ENCODE measurements around the gene MACROD1.

The MACROD1 gene

DNA sequence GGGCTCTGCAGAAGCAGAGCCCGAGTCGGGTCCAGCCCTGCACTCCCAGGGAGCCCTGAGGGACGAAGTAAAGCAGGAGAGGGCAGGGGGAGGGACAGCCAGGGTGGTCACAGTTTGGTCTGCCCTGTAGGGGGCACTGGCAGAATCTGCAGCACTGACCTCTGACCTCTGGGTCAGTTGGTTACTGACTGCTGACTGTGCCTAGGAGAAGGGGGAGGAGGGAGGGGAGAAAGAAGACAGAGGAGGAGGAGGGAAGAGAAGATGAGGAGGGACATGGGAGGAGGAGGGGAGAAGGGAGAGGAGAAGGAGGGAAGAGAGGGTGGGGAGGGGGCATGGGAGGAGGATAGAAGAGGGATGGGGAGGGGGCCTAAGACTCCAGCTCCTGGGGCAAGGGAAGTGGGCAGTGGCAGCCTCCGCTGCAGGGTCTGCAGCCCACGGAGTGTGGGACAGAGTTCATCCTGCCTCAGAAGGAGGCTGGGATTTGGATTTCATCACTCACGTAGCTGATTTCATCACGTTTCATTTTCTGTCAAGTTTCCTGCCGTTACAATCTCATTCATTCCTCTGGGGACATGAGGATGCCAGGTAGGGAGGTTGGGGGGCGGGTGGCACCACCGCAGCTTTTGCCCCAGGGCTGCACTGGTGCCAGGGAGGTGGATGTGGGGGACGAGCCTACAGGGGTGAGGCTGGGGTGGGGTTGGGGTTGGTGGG, 75.0 kb downstream of the MACROD1 start:
- DNase-seq, result no peak

DNA sequence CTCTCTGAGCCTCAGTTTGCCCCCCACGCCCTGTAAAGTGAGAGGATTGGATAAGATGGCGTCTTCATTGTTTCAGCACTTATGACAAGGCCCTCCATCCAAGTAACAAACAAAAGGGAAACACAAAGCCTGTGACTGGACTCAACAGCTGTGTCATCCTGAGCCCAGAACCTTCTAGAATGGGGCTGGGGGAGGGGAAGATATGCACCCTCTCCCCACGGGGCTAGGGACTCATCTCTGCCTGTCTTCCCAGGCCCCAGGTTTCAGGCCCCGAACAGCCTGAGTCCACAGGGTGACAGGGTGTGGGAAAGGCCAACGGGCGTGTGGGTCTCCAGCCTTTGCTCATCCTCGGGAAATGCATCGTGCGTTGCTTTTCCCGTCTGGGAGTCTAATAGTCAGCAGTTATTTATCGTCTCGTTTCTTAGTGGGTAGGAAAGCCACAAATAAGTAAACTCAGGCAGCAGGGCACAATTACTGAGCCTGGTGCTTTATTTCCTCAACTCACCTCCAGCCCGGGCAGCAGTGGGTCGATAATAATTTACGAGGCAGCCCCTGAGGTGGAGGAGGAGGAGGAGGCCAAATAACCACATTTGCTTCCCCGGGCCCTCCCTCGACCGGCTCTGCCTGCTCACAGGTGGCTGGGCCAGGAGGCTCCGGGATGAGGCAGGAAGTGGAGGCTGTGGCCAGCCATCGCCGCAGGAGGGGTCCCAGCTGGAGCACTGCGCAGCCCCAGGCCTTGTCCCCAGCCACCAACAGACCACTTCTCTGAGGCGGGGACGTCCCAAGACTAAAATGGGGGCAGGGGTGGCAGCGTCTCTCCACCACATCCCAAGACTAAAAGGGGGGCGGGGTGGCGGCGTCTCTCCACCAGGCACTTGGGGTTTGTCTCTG, 75.8 kb downstream of the MACROD1 start:
- DNase-seq, result no peak

DNA sequence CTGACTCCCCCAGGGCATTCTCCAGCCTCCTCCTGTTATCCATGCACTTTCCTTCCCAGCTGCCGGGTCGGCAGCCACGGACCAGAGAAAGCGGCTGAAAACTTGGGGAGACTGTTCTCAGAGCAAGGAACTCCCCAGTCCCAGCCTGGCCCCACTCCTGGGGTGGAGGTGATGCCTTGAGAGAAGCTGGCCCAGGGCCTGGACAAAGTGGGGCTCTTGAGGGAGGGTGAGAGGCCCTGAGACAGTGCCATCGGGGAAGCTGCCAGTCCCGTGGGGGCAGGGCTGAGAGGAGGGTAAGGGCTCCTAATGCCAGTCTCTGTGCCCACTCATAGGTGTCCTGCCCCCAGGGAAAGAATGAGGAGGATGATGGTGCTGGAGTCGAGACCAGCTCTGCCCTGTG, 76.4 kb downstream of the MACROD1 start:
- DNase-seq, result no peak

DNA sequence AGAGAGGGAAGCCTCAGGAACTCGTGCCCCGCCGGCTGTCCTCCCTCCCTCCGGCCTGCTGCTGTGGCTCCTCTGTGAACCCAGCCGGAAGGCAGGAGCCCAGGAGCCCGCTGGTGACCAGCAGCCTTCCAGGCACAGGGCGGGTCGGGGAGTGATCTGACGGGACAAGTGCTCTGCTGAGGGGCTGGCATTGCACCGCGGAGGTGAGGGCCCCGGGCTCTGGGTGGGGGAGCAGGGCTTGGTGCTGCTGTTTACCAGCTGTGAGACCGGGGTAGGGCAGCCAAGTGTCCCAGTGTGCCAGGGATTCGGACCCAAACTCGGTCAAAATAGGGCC, 76.9 kb downstream of the MACROD1 start:
- DNase-seq, result no peak

DNA sequence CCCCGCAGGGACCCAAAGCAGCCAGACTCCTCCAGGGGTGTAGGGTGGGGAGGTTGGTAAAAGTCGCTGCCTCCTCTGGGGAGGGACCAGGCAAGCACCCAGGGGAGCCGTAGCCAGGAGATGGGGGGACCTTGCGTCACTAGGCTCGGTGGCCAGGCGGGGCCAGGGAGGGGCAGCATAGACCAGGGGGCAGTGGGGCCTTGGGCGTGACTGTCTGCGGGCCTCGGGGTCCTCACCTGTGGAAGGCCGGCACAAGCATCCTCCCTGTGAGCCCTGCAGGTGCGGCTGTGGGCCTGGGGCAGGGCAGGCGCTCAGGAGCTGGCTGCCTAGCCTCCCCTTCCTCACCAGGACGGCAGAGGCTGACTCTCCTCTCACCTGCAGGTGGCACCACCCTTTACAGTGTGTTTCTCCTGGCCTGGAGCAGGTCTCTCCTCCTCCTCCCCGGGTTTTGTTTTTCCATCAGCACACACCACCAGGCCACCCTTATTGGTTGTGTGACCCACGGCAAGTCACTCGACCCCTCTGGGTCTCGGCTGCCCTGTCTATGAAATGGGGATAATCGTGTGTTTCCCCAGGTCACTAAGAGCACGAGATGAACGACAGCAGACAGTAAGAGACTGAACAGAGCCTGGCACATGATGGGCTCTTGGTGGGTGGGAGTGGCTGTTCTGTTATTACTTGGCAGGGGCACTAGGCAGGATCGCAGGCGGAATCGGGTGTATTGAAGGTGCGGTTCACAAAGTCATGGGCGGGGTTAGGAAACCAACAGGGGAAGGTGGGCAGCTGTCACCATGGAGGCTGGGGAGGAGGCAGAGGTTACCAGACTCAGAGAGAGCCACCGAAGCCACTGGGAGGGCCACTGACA, 77.5 kb downstream of the MACROD1 start:
- DNase-seq, result no peak

DNA sequence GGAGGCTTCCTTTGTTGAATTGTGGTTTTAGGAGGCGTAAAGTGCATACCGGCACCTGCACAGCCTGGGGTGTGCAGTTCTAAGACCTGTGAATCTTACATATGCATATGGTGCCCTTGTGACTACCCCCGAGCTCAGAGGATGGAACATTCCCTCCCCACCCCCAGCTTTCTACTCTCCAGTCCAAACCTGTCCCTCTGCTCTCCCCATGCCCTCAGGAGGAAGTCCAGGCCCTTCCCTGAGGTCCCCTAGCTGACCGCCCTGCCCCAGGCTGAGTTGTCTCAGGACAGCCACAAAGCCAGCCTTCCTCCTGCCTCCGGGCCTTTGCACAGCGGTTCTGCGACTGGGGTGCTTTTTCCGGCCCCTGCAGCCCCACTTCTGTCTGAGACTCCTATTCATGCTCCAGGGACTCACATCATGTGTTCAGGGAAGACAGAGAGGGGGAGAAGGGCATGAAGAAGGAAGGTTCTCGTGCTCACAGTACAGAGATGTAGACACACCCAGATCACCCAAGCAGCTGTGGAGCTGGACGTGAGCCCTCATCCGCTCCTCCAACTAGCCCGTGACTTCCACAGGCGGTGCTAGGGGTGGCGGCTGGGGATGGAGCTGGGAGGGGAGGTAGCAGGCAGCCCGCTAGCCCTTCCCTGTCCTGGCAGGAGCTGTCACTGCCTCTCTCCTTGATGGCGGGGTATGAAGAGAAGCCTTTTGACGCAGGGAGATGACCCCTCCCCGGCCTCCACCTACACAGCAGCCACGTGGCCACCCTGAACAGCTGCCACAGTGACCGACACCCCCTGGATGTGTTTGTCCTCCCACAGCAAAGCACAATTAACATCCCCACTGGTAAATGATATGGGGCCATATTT, 79.4 kb downstream of the MACROD1 start:
- peak; percentile 31 for DNase-seq

DNA sequence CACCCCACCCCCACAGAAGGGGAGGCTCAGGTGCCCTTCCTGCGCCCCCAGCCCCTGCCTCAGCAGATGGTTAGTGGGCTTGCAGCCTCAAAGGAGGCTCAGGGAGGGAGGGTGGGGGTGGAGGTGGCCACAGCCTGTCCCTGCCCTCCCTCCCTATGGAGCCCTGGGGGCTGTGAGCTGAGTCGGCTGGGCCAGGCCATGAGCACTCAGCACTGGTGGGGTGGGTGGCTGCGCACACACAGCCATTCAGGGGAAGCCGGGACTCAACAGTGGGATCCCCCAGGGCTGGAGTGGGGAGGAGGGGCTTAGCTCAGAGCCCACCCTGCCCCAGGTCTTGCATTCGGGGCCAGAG, 80.0 kb downstream of the MACROD1 start:
- no peak for DNase-seq

DNA sequence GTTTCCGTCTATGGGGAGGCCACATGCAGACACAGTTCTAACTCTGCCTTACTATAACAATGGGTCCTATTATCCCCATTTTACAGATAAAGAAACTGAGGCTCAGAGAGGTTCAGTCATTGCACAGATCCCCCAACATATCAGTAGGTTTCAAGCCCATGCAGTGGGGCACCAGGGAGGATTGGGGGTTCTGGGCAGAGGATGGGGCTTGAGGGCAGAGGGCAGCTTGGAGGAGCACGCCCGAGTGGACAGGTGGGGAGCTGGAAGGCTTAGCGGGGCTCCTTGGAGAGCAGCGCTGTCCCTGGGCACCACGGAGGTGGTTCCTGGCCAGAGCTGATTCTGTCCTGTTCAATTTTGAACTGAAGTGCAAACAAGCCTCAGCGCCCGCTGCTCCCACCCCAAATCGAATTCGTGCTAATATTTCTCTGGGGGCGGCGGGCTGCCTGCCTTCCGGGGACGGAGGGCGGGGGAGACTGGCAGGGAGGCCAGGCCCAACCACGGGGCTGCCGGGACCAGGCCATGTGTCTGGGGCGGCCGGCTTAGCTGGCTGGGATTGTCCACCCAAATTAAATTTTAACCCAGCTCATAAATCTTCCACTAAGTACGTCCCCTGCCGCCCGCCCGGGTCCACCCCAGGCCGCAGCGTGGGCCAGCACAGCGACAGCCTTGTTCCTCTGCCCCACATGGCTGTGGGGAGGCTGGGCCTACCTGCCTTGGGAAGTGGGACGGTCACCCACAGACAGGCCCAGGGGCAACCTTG, 80.8 kb downstream of the MACROD1 start:
- no peak for DNase-seq

DNA sequence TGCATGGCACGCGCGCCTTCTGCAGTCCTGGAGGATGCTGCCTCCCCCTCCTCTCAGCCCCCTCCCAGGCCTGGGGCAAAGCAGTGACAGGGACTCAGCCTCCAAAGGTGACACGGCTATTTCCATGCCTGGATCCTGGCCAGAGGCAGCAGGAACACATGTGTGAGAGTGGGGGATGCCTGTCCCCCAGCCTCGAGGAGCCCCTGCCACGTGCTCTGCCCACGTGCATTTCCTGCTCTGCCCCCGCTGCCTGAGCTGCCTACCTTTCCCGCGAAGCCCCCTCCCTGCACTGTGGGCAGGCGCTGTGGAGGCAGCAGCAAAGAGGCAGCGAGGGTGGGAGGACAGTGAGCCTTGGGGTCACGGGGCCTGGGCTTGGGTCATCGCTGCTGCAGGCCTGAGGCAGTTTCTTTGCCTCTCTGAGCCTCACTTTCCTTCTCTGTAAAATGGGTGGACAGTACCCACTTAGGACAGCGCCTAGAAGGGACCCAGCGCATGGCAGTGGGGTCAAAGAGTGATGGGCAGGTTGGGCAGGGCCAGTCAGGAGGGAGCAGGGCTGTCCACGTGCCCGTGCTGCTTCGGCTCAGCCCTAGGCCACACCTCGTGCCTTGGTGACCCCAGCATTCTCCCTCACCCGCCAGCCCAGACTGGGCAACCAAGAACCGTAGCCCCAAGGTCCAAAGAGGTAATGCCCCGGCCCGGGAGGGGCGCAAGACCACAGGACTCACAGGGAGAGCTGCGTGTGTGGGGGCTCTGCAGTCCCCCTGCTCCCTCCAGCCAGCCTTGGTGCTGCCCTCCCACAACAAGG, 81.6 kb downstream of the MACROD1 start:
- DNase-seq, result no peak

DNA sequence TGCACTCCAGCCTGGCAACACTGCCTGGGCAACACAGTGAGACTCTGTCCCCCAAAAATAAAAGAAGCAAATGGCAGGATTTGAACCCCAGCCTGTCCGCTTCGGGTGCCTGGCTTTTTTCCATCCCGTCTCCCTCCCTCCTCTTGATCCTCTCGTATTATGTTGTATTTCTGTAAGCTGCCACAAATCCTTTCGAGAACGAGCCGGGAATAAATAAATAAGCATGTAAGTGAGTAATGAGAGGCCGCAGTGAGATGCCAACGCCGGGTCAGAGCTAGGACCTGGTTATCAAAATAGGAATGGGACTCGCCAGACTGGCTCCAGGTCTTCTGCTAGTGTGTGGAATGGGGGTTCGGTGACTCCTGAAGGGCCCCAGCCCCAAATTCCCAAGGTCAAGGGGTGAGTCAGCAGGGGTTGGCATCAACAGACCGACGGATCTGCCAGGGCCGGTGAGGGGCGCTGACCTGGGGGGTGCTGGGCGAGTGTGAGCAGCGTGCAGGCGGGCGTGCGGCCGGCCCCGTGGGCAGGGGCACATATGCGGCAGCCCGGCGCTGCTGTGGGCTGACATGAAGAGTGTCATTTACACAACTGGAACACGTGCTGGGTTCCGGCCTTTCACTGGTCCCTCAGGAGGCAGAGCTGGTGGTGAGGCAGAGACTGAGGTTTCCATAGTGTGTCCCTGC, 82.4 kb downstream of the MACROD1 start:
- DNase-seq, result no peak

DNA sequence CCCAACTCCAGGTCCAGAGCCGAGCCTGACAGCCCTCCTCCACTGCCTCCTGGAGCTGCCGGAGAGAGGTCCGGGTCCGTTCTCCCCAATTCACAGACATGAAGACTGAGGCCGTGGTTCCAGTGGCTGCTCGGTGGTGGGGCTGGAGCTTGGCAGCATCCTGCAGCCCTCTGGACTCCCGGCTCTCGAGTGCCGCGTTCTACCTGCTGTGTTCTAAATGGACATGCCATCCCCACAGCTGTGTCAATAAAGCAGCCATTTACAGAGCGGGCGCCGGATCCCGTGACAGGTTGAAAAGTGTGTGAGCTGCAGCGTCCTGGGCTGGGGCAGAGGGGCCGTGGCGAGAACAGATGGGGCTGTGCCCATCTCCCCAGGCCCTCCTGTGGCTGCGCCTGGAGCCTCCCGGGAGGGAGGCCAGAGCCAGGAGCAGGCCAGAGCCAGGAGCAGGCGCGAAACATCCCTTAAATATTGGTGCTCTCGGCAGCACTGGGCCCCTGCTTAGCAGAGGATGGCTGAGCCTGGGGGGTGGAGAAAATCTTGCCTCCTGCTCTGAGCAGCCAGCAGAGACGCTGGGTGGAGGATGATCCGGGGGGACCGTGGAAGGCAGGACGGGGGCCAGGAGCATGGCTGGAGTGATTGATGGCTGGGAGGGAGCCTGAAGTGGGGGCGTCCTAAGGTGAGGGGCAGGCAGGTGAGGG, 84.0 kb downstream of the MACROD1 start:
- DNase-seq, result peak; percentile 94

DNA sequence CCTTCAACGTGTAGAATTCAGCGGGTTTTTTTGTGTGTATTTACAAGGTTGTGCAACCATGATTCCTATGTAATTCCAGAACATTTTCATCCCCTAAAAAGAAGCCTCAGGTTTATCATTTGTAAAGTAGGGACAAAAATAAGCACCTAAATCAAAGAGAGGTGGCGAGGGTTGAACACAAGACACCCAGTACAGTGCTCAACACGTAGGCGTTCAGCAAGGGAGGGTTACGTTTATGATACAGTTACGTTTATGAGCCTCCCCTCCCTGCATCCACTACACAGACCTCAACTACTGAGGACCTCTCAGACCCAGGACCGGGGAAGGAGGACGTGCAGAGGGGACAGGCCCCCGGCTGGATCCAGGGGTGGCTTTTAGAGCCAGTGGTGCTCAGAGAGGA, 85.5 kb downstream of the MACROD1 start:
- no peak for DNase-seq

DNA sequence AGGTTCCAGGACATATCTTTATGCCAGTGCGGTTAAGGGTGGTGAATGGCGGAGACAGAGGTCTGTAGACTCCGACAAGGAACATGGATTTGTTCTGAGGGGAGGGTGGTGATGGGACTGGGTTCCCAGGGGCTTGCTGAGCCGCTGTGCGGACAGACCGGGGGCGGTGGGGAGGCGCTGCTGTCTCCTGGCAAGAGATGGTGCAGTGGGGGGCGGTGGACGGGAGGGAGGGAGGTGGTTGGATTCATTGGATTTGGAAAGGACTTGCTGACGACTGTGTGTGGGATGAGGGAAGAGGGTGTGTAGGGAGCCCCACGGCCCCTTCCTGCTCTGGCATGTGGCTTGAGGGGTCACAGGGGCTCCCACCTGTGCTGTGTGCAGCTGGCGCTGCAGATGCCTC, 87.0 kb downstream of the MACROD1 start:
- no peak for DNase-seq

DNA sequence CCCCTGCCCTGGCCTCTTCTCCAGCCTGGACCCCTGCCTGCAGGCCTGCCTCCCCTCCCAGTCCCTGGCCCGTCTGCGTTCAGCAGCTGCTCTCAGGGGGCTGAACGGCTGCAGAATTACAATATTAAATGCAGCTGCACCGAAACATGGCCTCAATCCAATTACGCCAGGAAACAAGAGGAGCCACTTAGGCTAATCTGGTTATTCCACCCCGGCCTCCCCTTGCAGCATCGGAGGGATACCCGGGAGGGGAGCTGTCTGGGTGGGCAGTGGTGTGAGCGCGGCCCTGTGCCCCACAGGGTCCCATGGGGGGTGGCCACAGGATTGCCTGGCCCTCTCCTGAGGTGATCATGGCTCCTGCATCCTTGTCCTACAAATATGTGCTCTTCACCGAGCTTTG, 87.6 kb downstream of the MACROD1 start:
- DNase-seq, result peak; percentile 33

DNA sequence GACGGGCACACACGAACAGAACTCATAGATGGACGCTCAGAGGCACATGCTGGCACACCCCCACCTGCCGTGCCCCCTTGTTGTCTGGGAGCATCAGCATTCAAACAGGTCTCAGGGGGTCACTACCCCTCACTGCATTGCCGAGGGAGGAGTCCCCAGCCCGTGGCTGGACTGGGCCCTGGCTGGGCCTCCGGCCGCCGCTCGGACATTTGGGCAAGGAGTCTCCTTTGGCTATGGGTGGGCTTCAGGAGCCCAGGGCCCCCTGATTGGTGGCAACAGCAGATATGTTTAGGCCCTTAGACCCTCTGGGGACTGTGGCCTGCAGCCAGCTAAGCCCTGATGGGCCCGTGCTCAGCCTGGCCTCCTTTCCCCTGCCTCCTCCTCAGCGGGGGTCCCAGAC, 88.3 kb downstream of the MACROD1 start:
- no peak for DNase-seq

DNA sequence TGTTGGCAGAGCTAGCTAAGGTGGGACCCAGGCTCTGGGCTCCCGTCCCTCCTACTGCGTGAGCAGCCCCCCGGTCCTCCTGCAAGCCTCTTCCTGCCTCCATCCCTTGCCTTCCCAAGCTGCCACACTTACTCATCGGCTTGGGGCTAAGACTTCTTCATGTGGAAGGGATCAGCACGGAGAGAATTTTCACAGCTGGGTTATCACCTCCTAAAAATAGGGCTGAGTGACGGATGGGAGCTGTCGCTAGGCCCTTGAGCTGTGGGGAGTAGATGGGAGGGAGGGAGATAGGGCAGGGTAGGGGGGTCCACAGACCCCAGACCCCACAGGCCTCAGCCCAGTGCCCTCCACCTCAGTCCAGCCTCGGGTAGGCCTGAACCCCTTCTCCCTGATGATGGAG, 89.2 kb downstream of the MACROD1 start:
- no peak for DNase-seq

DNA sequence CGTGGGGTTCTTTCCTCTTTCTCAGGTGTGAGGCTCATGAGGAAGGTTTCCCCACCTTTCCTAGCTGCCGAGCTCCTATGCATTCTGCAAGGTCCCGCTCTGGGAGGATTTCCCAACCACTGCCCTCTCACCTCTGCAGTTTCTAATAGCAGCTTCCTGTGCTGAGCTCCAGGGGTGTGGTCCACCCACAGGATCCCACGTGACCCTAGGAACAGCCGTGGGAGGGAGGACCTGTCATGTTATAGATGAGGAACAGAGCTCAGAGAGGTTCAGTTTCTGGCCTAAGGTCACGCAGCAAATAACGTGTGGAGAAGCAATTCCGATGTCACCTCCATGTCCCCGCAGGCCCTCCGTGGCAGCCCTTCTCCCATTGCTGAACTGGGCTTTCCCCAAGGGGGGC, 91.7 kb downstream of the MACROD1 start:
- no peak for DNase-seq

DNA sequence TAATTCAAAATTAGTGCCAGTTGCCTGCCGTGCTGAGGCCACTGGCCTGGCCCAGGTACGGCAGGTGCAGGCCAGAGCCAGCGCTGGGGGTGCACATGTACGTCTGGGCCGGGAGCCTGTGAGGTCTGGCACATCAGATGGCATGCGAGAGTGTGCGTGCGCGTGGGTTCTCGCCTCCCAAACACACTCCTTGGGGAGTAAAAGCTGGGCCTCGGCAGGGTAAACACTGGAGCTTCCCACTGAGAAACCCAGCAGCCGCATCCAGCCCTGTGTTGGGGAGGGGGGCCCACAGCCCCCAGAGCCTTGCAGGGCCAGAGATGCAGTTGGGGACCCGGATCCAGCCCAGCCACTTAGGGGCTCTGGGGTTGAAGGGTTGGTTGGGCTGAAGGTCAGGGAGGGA, 92.4 kb downstream of the MACROD1 start:
- no peak for DNase-seq

DNA sequence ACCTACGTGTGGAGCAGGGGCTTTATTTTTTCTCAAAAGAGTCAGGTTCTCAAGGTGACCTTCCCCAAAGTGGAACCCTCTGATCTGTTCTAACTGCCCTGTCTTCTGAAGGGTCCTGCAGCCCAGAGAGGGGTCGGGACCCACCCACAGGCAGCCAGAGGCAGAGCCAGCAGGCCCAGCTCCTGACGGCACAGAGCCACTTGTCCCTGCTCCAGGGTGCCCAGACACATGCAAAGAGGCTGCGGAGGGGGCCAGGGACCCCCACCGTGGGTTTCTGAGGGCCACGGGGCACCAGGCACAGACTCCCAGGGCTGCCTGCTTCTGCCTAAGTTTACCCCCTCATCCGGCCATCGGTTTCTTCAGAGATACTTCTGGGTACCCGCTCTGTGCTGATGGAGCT, 93.0 kb downstream of the MACROD1 start:
- DNase-seq, result no peak

DNA sequence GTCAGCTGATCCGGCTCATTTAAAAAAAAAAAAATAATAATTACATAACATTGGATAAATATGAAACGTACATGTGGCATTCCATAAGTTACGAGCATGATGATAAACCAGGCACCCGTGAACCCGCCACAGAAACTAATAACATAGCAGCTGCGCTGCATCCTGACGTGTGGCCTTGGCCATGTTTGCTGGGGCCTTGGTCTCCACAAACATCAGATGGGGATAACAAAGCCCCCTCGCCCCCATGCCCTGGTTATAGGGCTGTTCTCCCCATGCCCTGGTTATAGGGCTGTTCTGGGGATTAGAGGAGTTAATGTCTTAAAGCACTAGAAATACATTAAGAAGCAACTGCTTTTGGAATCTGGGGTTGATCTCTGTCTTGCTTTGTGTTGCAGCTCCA, 93.5 kb downstream of the MACROD1 start:
- no peak for DNase-seq
